NOMO-1 (cell line): ENCODE data around the gene SKAP2.

Source experiments
- DNase-seq, 2 experiments: peaks; one replicate each; lab custom pipeline; 2025; ENCODE audit not compliant: unreplicated experiment in 2 of 2; lab: John Stamatoyannopoulos, UW

The SKAP2 gene

DNA sequence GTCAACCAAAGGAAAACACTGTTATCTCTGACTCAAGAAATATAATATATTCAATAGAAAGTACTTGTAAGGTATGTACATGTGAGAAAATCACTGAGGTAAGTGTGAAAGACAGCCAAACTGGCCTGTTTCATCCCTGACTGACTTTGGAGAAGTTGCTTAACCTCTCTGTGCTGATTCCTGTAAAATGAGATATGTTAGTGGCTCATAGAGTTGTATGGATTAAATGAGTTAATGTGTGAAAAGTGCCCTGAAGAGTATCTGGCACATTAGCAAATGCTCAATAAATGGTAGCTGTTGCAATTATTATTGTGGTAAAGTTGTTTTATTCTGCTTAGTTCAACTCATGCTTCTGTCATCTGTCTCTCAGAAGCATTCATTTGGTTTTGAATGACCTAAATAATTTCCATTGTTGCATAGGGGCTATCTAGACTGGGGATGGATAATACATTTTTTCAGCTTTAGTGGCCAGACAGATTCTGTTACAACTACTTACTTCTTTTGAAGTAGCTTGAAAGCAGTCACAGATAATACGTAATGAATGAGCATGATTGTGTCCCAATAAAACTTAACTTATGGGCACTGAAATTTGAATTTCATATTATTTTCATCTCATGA, 84.3 kb downstream of the SKAP2 start:
- no peak for DNase-seq

DNA sequence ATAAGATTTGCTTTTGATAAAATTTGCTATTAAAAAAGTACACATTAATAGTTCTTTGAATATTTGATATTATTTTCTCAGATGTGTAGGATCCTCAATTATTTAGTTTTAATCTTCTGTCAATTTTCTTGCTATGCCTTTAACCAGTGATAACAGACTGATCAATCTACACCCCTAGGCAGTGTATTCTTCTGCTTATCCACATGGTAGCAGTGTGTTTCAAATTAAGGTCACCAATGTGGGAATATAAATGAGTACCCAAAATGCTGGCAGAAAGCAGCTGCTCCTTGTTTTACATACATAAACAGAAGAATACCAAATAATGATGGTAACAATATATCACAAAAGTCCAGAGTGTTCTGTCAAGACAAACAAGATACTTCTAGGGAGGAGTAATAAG, 87.0 kb downstream of the SKAP2 start:
- DNase-seq = no peak

DNA sequence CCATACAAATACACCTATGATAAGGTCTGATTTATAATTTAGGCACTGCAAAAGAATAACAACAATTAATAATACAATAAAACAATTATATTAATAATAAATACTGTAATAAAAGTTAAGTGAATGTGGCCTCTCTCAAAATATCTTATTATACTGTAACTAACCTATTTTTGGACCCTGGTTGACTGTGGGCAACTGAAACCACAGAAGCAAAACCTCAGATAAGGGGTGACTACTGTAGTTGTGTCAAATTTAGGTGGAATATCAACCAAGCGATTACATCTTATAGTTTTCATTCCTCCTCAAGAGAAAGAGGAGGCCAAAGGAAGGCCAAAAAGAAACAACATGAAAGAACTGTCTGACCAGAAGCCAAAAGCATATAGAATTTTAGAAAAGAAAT, 103.9 kb downstream of the SKAP2 start:
- peak in 1 of 2 experiments; percentile 24 for DNase-seq

DNA sequence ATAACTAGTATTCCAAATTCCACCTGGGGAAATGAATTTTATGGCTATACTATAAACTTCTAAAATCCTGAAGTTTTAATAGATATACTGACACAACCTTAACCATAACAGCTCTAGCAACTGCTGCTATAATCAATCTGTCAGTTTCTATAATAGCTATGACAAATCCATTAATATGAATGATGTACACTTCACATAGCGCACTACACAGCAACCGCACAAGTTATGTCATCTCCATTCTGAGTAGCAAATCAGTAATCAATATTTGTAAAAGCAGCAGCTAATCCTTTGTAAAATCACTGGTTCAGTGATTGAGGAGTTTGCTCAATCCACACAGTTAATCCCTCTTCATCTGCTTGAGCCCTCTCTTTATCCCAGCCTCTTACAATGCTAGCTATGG, 105.3 kb downstream of the SKAP2 start:
- no peak for DNase-seq

DNA sequence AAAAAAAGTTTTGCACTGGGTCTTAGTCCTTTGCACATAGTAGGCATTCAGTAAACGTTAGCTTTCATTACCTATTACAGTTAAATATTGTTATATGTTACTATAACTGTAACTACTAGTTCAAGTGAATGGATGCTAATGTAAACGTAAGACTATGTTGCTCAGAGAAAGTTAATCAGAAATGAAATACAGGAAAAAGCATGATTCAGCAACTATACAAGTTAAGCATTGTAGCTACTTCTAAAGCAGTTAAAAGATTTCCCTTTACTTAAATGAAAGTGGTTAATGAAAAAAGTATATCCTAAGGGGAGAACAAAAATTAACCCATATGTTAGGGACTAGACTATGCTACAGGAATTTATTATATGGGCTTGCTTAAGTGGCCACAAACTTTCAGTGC, 121.2 kb downstream of the SKAP2 start:
- DNase-seq = no peak

DNA sequence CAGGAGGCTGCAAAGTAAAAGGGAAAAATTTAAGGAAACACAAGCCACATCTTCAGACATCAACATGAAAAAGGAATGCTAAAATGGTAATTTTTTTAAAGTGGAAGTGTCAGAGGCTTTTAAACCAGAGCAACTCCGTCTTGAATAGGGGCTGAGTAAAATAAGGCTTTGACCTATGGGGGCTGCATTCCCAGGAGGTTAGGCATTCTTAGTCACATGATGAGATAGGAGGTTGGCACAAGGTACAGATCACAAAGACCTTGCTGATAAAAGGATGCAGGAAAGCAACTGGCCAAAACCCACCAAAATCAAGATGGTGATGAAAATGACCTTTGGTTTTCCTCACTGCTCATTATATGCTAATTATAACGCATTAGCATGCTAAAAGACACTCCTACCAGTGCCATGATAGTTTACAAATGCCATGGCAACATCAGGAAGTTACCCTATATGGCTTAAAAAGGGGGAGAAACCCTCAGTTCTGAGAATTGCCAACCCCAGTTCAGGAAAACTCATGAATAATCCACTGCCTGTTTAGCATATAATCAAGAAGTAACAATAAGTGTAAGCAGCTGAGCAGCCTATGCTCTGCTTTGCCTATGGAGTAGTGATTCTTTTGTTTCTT, 128.3 kb downstream of the SKAP2 start:
- DNase-seq = no peak

DNA sequence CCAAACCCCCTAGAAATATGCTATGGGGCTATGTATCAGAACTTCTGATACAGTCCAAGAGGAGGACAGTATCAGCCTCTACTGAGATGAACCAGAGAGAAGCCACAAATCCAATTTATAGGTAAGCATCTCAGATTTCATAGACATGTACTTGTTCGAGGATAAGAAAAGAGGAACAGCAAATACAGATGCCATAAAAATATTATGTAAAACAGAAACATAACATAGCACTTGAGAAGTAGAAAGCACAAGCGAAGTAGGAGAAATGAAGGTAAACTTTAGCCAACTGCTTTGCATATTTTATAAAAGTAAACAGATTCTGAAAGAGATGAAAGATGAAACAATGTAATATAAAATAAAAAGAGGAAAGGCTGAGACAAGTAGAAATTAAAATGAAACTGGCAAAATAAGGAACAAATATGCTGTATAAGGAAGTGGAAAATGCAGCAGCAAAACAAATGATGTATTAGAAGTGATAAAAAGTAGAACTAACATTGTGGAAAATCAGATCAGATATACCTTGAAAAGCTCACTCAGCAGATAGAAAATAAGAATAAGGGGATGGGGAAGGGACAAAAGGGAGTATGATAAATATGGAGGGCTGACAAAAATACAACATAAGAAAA, 135.1 kb downstream of the SKAP2 start:
- peak; percentile 22 to 91 for DNase-seq

DNA sequence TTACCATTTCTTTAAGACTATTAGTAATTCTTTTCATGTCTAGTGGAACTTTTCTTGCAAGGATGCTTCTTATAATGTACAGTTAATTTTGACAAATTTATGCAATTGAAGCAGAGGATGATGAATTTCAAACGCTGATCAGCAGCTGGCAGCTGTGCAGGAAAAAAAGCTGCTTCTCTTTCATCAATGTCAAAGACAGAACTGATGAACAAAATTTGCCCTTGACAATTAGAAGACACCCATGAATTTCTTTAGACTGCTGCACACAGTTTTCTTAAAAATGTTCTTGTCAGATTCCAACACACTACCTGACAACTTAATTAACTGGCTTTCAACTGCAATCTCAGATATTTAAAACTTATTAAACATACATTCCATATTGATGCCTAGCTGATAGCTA, 138.3 kb downstream of the SKAP2 start:
- DNase-seq = no peak

DNA sequence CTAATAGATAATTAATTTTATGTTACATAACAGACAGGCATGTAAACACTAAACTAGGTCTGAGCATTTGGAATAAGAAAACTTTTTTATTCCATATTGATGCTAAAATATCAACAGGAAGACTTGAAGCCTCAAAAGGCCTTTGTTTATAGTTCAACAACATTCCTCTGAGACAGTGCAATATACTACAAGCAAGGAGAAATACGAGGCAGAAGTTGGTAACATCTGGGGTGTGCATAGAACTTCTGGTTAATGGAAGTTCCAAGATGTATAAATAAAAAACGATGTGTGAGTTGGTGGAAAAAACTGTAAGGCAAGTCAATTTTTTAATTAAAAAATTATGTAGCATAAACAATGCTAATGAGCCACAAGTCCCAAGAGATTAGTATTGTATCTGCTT, 139.6 kb downstream of the SKAP2 start:
- DNase-seq = no peak

DNA sequence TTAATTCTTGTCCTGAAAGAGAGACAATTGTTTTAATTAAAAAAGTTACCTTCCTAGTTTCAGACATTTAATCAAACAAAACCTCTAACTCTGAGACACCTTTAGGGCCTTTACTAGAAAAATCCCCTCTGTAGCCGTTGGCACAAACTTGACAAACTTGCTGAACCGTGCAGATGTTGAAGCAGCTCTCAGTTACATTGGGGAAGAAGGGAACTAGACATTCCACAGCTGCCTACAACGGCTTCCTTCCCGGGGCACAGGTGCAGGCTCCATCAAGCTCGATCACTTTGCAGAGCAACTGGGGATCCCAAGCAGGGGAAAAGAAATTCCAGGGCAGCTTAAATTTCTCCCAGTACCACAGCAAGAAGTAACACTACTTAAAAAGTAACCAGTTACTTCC, 141.3 kb downstream of the SKAP2 start:
- DNase-seq = no peak

DNA sequence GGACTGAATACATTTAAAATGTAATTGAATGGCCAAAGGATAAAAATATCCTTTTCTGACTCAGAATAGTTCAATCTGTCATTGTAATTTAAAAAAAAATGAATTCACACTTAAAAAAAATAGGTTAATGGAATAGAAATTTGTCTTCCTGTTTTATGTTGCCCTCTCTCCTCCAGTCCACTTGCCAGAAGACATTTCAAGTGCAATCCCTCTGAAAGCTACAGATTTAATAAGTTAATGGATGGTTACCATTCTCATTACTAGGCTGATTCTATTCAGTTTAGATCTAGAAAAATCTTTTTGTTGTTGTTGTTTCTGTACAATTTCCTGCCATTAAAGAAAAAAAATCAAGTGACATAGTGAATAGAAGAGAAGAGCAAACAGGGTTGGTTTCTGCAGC, 142.9 kb downstream of the SKAP2 start:
- DNase-seq = no peak

DNA sequence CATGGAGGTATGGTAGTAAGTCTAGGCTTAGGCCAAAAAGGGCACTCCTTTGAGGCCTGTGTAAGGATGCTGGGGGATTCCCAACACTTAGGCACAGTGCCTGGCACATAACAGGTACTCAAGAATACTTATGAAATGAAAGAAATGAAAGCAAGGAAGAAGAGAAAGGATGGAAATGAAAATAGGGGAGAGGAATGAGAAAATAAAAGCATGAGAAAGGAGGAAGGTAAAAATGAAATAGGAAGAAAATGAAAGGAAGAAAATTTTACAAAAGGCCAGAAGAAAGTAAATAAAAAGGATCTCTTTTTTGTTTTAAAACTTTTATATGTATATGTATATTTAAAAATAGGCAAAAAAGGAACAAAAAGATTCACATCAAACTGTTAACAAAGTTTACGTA, 146.3 kb downstream of the SKAP2 start:
- no peak for DNase-seq

DNA sequence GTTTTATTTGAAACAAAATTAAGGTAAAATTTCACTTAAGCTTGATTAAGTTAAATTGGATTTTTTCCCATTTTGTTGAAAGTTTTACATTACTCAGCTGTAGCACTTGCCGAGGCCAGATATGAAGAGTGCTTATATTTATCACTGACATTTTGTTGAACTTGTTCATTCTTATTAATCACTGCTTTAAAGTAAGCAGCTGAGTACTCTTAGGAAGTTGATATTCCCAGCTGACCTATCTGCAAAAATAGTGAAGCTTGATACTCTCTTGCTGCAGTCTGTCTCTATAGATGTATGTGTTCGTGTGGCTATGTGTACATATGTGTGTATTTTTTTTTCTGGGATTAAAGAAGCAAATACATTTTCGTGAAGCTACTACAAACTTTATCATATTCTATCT, 150.0 kb downstream of the SKAP2 start:
- no peak for DNase-seq

DNA sequence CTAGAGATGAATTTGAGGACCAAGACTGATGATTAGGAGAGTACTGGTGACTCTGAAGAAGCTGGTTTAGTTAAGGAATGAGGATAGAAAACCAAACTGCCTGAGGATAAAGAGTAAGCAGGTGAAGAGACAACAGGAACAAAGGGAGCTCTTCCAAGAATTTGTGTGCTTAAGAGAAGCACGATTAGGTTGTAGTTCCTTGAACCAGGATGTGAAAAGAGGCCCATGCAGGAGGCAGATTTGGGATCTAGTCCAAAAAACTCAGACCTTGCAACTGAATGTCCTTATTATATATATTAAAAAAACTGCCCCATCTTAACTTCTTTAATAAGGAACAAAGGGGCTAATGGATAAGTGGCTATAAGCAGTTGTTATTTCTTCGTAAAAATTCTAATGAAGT, 150.4 kb downstream of the SKAP2 start:
- no peak for DNase-seq

DNA sequence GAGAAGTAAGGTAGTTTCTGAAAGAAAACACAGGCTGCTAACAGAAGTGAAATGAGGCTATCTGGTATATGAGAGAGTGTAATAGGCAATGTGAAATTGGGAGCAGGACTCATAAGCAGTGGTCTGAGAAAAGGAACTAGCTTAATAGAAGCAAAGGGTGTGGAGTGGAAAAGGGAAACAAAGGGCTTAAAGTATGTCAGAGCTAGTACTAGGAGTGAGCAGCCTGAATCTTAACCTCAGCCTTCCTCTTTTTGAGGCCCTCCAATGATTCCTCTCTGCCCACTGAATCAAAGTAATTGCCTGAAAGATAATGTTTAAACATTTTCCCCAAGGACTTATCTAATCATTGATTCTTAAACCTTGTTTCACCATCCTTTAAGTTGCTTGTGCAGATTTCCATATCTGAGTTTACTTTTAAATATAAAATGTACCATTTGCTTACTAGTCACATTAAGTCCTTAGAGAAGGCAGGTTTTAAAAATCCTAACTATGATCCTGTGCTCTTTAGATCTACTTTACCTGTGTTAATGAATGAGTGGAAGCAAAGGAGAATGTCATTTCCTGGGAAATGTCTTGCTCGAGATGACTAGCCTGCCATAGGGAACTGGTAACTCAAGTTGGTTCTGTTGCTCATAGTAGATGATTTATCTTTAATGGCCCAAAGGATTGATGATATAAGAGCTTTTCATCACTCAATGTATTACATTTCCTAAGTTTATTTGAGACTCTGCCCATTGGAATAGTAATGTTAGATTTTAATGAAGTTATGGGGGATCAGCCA, 155.0 kb downstream of the SKAP2 start:
- peak; percentile 49 to 86 for DNase-seq

DNA sequence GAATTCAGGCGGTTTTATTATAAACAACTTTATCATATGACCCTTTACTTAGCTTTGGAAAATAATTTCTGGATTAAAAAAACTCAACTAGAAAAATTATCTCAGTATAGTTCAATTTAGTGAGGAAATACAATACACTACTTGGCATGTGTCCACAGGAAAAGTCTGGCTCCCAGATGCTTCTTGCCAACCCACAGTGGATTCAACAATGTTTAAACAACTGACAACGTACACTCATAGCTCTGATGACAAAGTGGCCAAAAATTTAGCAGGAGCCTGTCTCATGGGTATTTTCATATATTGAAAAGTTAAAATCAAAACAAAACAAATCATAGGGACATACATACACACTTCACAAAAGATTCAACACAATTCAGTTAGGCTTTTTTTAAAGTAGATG, 158.8 kb downstream of the SKAP2 start:
- no peak for DNase-seq

DNA sequence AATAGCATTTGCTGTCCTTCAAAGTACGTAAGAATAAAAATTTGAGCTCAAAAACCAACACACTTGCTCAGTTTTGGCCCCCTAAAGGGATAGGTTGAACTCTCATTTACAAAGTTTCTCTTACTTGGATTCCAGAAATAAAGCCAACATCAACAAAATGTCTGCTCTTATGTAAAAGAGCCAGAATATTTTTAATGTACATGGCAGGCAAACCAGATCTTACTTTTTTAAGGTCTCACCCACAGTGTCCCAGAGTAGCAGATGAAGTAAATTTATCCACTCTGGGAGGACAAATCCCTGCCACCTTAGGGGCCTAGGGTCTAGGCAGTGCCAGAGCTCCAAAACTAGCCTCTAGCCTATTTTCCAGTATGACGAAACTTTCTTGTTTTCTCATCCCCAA, 159.6 kb downstream of the SKAP2 start:
- DNase-seq = no peak

DNA sequence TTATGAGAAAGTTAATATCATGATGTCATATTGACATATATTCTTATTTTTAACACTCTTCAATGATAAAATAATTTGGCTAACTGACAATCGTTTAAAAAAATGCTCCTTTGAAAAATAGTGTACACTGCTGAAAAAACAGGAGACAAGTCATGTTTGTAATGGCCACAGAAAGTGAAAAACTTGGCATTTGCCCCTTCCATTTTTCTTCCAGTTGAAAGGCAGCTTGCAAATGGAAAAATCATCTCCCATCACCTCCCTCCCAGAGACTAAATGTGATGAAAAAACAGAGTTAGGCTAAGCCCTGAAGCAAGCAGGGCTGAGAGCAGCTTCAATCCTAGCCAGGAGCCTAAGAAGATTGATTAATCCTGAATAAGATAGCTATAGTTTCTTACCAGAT, 160.4 kb downstream of the SKAP2 start:
- no peak for DNase-seq

DNA sequence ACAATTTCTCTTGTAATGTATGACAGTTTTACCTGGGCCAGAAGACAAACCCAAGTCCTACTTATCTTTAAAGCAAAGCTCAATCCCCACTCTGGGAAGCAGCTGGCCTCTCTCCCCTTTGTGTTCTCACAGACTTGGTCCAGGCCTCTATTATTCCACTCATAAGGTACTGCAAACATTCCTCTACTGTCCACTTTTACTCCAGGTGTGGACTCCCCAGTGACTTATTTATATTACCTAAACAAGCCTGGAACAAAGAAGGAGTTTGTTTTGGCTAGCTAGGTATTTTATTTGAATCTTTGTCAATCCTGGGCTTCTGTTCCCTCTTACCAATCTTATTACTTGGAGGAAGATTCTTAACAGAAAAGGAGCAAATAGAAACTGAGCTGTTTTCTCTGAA, 163.5 kb downstream of the SKAP2 start:
- no peak for DNase-seq

DNA sequence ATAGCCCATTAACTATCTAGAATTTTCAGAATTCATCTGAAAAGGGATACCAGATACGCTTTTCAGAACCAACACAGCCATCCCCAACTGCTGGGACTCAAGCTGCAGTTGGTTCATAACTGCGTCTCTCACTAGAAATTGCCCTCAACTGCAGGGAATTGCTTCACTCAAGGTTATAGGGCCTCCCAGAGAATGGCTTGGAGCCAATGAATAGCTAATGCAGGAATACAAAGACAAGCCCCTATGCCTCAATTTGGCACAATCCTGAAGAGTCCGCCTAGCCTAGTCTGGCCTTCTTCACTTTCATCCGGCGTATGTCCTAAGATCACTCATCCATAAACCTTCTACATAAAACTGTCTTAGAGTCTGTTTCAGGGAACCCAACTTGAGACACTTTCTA, 164.0 kb downstream of the SKAP2 start:
- DNase-seq = no peak

DNA sequence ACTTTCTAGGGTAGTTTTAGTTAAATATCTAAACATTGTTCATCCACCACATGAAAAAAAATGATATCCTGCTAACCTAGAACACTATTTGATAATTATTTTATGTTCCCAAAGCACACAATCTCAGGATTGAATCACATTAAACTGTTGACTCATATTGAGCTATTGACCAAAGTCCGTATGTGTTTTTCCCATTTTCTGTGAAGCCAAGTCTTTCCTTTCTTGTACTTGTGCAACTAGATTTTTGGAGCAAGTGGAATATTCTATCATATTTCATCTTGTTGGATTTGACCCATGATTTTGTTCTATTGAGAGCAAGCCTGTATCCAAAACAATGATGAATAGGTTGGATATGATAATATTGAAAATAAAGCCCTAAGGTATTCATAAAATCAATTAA, 164.6 kb downstream of the SKAP2 start:
- DNase-seq = no peak

DNA sequence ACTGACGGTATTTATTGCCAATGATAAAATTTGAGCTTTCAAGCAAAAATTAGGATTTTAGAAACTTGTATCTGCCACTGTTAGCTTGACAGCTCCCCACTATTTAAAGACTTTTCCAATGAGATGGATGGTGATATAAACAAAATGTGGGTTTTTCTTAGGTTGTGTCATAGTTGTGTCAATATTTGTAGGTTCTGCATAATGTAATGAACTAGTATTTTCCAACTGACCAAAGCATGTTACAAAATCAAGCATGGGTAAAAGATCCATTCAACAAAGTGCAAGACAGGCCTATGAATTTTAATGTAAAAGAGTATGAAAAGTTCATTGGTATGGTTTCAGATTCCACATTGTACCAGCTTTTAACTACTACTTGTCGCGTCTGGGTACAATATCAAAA, 165.6 kb downstream of the SKAP2 start:
- DNase-seq = no peak
